HepG2 (cell line): ENCODE measurements around the gene ARAP1. TPM values are rescaled to one million over a fixed set of nuclear protein-coding genes. Genes with fewer than 3 reads are reported as not detected.

Source experiments
- CHD2 ChIP-seq: IDR thresholded peaks from 2 replicates; pipeline ENCODE4 v1.6.1; 2011; ENCODE audit warnings: low read depth, low read length, improper control_type of control experiment
- FOSL2 ChIP-seq: sonication (generic); formaldehyde crosslinking; IDR thresholded peaks from 2 replicates; pipeline ENCODE4 v1.4.0; 2020; ENCODE audit warnings: missing genetic modification reagents
- KLF12 ChIP-seq: sonication (generic); formaldehyde crosslinking; IDR thresholded peaks from 2 replicates; pipeline ENCODE4 v1.4.0; 2020; ENCODE audit warnings: missing genetic modification reagents, borderline replicate concordance
- LRRFIP1 ChIP-seq: sonication (generic); formaldehyde crosslinking; conservative IDR thresholded peaks from 2 replicates; pipeline ENCODE4 v1.4.0; 2020; ENCODE audit warnings: missing genetic modification reagents
- MAFF ChIP-seq: IDR thresholded peaks from 2 replicates; pipeline ENCODE4 v1.6.1; 2011; ENCODE audit warnings: low read depth, low read length, improper control_type of control experiment
- NR2C2 ChIP-seq: sonication (generic); formaldehyde crosslinking; IDR thresholded peaks from 2 replicates; pipeline ENCODE4 v1.4.0; 2020; ENCODE audit warnings: missing genetic modification reagents, mild to moderate bottlenecking, moderate library complexity, borderline replicate concordance
- NRL ChIP-seq: sonication (generic); formaldehyde crosslinking; IDR thresholded peaks from 2 replicates; pipeline ENCODE4 v1.5.0; 2020; ENCODE audit warnings: missing genetic modification reagents, mild to moderate bottlenecking, moderate library complexity, borderline replicate concordance
- SRF ChIP-seq: IDR thresholded peaks from 2 replicates; pipeline ENCODE4 v1.6.1; 2011; ENCODE audit warnings: mild to moderate bottlenecking, low read depth, low read length, moderate library complexity
- ZBTB2 ChIP-seq: sonication (generic); formaldehyde crosslinking; IDR thresholded peaks from 2 replicates; pipeline ENCODE4 v1.8.0; 2022; ENCODE audit warnings: low read depth, missing genetic modification reagents
- ZNF513 ChIP-seq: sonication (generic); formaldehyde crosslinking; conservative IDR thresholded peaks from 2 replicates; pipeline ENCODE4 v1.5.0; 2020; ENCODE audit warnings: missing genetic modification reagents
- polyA plus RNA-seq, 8 experiments: library from polyadenylated mRNA; depleted of rRNA in 3 of 8; stranded (reverse) in 7 of 8; unstranded in 1 of 8; fragments of >200 nt; fragmentation: Illumina TruSeq in 4 of 8; extraction: Trizol in 4 of 8; gene quantifications; 2 replicates each; pipeline versions ENCODE4 v1.2.1 to v1.2.3, GENCODE V29; 2011 to 2016; ENCODE audit warnings: low read depth in 4 of 8, missing spikeins in 1 of 8, mixed read lengths in 1 of 8; ENCODE audit not compliant: insufficient read depth in 1 of 8
- total RNA-seq, 5 experiments: library from RNA; depleted of rRNA; stranded (reverse); fragments of >200 nt; fragmentation: Illumina TruSeq; extraction: Trizol; gene quantifications; 2 replicates each; pipeline ENCODE4 v1.2.3, GENCODE V29; 2016; ENCODE audit warnings: low read depth in 1 of 5
- TF ChIP-seq, protein P1 (sequence below): sonication (generic); formaldehyde crosslinking; IDR thresholded peaks from 2 replicates; pipeline ENCODE4 v1.4.0; 2020; ENCODE audit warnings: mild to moderate bottlenecking, missing genetic modification reagents
- TF ChIP-seq, protein P2 (sequence below): sonication (generic); formaldehyde crosslinking; IDR thresholded peaks from 2 replicates; pipeline ENCODE4 v1.5.1; 2020; ENCODE audit warnings: missing genetic modification reagents, mild to moderate bottlenecking, borderline replicate concordance

Gene ARAP1
- total and polyA plus RNA-seq, 2 of the 13 experiments (the other 11 are each of a cell fraction or from before 2014, with no cell fraction given) = 43.2 to 55.5 TPM

DNA sequence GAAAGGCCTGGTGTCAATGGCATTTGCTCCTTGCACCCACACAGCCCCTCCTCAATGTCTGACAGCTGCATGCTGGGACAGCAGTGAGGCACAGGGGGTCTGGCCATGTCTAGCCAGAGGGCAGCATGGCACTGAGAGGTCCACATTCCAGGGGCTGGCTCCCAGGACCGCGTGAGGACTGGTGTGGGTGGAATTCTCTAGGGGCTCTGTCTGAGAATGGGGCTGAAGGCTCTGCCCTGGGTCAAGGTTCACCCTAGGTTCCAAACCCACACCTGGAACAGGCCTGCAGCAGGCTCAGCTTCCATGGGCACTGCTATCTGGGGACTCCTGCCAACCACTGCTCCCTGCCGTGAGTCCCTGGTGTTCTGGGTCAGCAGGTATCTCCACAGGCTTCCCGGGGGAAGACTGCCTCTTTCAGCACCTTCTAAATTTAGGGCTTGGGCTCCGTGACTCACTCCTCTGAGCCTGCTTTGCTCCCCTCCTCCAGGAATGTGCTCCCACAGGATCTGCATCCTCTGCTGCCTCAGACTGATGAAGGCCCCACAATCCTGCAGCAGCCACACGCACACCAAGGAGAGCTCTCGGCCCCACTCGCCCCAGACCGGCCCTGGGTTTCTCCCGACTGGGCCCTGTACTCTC is 37.4 kb upstream of the ARAP1 start (continued):
- TF ChIP-seq, protein P1, sequence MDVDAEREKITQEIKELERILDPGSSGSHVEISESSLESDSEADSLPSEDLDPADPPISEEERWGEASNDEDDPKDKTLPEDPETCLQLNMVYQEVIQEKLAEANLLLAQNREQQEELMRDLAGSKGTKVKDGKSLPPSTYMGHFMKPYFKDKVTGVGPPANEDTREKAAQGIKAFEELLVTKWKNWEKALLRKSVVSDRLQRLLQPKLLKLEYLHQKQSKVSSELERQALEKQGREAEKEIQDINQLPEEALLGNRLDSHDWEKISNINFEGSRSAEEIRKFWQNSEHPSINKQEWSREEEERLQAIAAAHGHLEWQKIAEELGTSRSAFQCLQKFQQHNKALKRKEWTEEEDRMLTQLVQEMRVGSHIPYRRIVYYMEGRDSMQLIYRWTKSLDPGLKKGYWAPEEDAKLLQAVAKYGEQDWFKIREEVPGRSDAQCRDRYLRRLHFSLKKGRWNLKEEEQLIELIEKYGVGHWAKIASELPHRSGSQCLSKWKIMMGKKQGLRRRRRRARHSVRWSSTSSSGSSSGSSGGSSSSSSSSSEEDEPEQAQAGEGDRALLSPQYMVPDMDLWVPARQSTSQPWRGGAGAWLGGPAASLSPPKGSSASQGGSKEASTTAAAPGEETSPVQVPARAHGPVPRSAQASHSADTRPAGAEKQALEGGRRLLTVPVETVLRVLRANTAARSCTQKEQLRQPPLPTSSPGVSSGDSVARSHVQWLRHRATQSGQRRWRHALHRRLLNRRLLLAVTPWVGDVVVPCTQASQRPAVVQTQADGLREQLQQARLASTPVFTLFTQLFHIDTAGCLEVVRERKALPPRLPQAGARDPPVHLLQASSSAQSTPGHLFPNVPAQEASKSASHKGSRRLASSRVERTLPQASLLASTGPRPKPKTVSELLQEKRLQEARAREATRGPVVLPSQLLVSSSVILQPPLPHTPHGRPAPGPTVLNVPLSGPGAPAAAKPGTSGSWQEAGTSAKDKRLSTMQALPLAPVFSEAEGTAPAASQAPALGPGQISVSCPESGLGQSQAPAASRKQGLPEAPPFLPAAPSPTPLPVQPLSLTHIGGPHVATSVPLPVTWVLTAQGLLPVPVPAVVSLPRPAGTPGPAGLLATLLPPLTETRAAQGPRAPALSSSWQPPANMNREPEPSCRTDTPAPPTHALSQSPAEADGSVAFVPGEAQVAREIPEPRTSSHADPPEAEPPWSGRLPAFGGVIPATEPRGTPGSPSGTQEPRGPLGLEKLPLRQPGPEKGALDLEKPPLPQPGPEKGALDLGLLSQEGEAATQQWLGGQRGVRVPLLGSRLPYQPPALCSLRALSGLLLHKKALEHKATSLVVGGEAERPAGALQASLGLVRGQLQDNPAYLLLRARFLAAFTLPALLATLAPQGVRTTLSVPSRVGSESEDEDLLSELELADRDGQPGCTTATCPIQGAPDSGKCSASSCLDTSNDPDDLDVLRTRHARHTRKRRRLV (CRISPR knock-in tag) = no peak
- TF ChIP-seq MAFF (no peak), FOSL2 (CRISPR knock-in tag) (no peak), SRF (no peak), ZBTB2 (CRISPR knock-in tag) (no peak), CHD2 (no peak), LRRFIP1 (CRISPR knock-in tag) (no peak), NRL (CRISPR knock-in tag) (0 out of 2 replicates have a peak, but pooled peaks have one; percentile 27), NR2C2 (CRISPR knock-in tag) (no peak; the same call in 1 of the 2 replicates), ZNF513 (CRISPR knock-in tag) (no peak), KLF12 (CRISPR knock-in tag) (no peak)
- TF ChIP-seq, protein P2, sequence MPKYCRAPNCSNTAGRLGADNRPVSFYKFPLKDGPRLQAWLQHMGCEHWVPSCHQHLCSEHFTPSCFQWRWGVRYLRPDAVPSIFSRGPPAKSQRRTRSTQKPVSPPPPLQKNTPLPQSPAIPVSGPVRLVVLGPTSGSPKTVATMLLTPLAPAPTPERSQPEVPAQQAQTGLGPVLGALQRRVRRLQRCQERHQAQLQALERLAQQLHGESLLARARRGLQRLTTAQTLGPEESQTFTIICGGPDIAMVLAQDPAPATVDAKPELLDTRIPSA (CRISPR knock-in tag) = no peak
